Medulla oblongata (tissue), 1 donor: ENCODE data around the gene EPS8.

Experiments used
- DNase-seq: peaks from one replicate; pipeline ENCODE4 v3.0.0-alpha.2; 2015; ENCODE audit errors: extremely low spot score

The EPS8 gene

DNA sequence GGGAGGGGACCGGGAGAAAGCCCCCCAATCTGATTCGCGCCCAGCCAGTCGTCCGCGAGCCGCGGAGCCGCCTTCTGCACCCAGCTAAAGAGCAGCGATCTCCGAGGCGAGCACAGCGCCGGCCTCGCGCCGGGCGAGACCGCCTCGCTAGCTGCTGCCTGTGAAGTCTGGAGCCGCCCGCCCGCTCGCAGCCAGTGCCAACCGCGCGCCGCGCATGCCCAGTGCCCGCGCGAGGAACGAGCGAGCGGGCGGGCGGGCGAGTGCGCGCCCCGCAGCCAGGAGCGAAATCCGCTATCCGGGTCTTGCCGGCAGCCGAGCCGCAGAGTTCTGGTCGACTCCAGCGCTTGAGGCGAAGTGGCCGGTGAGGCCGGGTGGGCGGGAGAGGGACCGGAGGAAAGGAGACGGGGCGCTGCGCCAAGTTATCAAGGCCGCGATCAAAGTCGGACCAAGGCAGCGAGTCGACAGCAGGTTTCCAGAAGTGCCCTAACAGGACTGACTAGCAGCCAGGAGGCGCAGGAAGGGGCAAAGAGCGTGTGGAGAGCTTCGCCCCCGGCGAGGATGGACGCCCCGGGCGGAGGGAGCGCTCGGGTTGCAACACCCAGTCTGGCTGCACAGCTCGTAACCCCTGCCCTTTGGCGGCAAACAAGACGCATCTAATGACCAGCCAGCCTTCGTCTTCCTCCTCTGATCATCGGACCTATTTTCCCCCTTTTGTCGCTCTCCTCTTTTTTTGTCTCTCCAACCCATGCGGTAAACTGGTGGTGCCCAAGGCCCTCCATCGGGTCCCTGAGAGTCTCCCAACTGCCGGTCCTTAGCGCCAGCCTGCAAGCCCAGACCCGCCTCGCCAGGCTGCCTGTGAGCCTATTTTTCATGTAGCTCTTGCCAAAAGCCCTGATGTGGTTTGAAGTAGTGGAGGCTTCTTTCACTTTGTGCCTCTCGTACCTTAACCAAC, at the start of gene EPS8:
Gene EPS8 (minus strand): TSS at position 169 of the 952 bp plus-strand sequence. CDS start 106,437 bp downstream, outside the sequence.
- peak; percentile 93 for DNase-seq

DNA sequence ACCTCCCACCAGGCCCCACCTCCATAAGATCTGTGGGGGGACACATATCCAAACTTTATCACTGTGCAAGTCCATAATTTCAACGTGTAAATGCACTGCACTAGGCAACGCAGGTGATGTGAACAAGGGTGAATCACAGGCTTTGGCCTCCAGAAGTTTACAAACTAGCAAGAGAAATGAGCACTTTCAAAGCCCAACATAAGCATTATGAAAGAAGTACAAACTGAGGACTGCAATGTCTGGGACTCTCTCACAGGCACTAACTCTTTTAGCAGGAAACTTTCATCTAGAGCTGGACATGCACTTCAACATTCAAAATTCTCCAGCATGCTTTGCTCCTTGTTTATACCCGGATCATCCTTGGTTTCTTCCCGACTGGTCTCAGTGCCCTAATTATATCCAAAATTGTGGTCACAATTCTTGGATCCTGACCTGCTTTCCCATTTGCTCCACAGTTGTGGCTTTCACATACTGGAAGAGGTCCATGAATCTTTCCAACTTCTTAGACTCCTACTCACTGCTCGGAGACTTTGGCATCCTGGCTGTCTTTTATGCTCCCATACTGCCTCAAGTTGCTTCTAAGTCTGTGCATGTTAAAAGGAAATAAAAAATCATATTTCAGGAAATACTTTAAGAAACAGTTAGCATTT, 48.1 kb upstream of the EPS8 start:
- no peak for DNase-seq

DNA sequence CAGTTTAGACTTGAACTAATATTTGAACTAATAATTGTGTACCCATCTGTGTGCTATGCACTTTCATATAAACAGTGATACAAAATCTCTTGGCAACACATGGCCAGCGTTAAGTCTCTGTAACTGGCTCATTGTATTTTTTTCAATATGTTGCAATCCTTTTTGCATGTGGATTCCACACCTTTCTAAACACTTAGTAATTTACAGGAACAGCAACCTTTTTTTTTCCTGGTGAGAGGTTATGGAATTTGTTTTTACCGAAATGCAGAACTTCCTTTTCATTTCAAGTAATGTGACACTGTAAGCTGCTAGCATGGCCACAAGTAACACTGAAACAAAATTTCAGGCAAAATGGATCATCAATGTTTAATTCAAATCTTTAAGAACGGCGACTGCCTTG, 45.4 kb upstream of the EPS8 start:
- no peak for DNase-seq

DNA sequence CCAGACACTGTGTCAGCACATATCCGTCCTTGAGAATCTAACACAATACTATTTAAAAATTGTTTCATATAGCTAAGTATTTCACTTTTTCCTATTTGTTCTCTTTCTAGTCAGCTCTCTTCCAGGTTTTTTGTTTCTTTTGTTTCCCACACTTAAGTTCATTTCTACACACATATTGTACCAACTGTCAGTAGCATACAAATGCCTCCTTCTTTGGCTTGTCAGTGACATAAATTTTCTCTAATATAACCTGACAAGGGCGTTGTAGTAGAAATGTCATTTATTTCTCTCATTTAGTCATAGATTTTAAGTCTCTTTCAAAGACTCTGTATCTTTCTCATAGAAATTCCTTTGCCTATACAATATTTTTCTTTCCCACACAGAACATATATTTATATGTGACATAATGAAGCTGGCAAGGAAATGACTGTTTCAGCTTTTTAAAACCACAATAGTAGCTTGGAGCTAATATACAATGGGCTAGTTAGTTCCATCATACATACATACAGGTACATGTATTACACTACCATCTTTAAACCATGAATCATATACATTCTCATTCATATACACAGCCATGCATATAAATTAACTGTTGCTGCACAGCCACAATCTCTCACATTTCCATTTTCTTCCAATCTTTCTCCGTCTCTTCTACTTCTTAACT, 42.3 kb upstream of the EPS8 start:
- DNase-seq, result no peak

DNA sequence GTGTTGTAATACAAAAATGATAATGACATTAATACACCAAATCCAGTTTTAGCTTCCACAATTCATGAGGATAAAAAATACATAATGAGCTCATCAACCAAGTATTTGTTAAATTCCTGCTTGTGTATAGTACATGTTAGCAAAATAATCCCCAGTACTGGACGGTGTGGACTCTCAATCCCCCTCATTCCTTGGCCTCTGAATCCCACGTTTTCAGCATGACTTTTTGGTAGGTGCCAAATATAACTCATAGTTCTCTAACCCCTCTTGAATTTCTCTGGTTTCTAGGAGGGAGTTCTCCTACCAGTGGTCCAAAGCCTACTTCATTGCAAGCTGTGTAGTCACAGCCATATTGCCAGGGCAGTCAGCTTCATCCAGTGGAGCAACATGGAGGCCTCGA, 41.4 kb upstream of the EPS8 start:
- no peak for DNase-seq

DNA sequence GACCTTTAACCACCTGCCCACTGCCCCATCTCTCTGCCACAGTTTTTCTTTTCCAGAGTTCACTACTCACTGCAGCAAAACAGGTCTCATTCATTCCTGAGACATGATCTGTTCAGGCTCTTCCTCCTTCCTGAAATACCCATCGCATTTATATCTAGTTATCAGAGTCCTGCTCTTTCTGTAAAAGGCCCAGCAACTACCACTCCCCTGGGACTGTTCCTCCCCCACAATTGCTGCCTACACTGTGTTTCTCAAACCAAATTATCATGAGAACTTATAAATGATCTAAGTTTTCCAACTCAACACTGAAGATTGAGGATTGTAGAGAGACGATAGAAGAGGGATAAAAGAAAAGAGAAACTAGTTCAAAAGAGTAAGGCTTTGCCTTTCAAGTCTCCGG, 40.8 kb upstream of the EPS8 start:
- DNase-seq, result no peak

DNA sequence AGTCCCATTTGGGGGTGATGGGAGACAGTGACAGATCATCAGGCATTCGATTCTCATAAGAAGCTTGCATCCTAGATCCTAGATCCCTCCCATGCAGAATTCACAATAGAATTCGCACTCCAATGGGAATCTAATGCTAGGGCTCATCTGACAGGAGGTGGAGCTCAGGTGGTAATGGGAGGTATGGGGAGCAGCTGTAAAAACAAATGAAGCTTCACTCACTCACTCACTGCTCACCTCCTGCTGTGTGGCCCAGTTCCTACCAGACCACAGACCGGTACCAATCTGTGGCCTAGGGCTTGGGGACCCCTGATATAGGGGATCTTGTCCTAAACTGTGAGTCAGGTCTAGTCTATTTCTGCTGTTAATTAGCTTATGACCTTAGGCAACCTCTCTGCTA, 40.1 kb upstream of the EPS8 start:
- DNase-seq, result no peak

DNA sequence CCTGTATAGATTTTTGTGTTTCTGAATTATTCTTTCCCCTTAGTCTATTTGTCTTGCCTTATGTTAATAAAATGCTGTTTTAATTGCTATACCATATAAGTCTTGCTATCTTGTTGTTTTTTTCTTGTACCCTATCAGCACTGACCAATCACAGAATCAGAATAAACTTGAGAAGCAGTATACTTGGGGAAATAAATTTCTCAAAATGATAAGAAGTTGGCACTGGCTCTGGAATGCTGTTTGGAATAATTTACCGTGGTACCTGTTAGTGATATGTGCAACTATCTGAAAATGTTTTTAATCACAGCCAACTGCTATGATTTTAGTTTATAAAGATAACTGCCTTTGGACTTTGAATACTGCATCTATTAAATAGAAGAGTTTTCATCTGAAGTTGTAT, 37.9 kb upstream of the EPS8 start:
- no peak for DNase-seq

DNA sequence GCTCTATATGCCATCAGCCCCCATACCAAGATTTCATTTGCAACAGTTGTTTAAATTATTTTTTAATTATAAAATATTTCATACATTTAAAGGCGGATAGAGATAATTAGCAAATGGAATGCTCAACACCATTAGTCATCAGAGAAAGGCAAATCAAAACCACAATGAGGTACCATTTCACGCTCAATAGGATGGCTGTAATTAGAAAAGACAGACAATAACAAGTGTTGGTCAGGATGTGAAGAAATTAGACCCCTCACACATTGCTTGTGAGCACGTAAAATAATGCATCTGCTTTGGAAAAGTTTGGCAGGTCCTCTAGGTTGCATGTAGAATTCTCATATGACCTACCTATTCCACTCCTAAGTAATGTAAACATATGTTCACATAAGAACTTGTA, 35.3 kb upstream of the EPS8 start:
- no peak for DNase-seq

DNA sequence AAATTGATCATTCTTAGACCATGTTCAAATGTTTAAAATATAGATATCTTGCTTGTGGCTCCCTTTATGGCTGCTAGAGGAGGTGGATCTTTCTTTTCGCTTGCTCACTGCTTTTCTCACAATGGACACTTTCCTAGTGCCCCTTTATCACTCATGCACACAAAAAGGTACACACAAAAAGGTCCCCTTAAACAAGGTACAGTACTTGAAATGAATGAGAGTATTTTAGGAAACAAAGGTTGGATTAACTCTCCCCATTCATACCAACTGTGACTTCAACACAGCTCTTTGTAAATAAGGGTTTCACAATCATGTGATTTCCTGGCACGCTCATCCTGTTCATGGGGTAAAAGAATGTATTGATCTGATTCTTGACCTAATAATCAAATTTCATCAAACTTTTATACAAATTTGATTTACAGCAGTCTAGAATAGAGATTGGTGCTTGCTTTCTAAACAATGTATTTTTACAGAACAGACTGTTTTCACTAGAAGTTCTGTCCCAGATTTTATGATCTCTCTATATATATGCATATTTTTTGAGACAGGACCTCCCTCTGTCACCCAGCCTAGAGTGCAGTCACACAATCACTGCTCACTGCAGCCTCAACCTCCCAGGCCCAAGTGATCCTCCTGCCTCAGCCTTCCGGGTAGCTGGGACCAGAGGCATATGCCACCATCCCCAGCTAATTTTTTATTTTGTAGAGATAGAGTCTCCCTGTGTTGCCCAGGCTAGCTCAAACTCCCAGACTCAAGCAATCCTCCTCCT, 34.4 kb upstream of the EPS8 start:
- DNase-seq, result no peak

DNA sequence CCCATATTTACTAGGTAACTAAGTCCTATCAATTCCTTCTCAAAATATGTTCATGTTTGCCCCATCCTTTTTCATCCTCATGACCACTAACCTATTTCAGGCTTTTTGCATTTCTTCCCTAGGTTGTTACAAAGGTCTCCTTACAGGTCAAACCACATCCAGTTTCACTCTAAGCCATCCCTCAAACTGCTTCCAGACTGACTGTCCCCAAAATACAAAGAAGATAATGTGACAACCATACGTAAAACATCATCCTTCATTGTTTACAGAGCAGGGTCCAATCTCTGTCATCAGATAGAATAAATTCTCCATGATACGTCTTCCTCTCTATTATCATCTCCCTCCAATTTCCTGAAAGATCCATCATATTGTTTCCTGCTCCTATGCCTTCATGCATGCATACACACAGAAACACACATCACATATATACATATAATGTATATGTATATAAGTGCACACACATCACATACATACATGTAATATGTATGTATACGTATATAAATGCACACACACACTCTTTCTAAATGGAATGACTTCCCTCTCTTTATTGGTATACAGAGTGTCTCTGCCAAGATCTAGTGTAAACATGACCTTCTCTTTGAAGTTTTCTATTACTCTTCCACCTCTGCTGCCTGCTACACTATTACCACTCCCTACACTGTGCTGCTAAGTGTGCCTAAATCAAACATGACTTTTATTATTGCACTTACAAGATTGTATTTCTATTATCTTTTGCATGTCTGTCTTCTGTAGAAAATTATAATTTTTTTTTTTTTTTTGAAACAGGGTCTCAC, 30.7 kb upstream of the EPS8 start:
- DNase-seq, result no peak

DNA sequence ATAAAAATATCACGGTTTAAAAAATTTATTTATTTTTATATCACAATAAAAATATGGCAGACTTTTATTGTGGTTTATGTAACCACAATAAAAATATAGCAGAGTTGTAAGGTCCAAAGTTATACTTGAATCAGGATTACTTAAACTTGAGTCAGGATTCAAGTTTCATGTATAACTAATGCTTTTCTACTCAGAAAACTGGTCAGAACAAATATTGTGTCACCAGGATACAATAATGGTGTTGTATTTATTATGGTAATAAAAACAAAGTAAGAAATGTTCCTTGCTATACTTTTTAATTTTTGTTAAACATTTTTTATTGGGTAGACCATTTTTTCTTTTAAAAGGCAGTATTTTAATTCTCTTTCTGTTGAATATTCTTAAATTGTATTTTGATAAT, 29.2 kb upstream of the EPS8 start:
- DNase-seq, result no peak

DNA sequence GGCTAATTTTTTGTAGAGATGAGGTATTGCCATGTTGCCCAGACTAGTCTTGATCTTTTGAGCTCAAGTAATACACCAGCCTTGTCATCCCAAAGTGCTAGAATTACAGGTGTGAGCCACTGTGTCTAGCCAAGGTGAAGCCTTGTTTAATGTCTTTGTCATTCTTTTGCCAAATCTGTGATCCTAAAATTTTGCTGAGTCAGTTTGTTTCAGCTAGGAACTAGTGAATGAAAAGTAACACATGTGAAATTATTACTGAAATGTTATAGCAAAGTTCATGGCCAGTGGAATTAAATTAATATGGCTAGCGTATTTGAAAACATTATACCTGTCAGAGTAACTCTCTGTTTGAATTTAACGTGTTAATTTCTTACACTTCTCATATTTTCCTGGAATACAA, 26.5 kb upstream of the EPS8 start:
- DNase-seq, result no peak

DNA sequence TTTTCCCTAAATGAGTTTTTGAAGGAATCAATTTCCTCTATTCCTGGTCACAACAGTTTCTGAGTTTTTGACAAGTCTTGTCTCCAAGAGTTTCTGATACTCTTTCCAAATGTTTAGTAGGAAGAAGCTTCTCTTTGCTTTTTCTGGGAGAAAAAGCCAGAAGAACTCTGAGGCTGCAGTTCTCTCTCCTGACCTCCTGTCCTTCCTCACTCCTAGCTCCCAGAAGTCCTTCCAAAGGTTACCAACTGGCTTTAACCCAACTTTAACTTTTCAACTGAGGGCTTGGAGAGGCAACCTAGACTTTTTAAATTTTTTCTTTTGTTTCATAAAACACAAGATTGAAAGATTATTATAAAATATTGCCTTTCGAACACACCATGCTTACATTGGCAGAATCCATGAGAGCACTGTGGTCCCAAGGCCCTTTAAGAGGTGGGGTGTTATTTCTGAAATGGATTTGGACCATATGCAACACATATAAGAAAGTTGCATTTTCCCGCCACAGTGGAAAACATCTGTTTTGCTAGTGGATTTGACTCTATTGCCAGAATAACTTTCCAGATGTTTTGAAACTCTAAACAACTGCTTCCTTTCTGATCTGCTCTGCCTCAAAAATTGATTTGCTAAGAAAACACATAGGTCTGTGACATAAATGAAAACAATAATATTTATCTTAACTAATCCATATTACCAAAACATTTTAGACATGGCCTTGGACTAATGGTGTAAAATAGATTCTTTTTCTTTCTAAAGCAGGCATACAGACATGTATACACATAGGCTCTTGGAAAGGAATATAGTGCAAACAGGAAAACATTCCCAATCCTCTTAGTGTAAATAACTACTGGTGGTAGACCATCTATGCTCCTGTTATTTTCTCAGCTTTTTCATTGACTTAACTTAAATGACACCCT, 22.3 kb upstream of the EPS8 start:
- DNase-seq, result peak; percentile 21

DNA sequence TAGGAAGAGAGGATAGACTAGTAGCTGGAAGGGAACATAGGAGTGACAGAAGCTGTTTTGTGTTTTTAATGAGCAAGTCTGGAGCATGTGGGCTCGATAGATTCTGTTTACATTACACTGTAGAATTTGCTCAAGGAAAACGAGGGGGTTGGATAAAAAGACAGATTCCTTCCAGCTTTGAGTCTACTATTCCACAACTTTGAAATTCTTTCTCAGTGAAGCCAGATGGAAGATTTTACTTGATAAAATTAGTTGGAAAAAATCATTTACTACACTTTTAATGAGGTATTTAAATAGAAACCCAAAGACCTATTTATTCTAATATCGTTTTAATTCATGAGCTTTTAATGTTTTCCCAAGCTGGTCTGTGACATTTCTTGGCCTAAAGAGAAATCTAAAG, 19.5 kb upstream of the EPS8 start:
- no peak for DNase-seq

DNA sequence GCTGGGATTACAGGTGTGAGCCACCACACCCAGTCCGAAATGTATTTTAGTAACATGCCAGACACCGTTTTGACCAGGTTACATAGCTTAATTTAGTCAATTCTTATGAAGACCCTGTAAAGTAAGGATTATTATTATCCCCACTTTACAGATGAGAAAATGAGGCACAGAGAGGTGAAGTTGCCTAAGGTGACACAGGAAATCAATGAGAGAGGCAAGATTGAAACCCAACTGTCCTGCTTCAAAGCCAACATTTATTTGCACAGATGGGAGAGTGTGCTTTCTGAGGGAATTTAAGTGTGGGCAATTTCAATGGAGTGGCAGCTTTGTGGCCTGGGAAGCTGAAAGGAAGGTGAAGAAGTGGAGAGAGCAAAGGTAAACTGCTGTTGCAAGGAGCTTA, 19.1 kb upstream of the EPS8 start:
- DNase-seq, result no peak

DNA sequence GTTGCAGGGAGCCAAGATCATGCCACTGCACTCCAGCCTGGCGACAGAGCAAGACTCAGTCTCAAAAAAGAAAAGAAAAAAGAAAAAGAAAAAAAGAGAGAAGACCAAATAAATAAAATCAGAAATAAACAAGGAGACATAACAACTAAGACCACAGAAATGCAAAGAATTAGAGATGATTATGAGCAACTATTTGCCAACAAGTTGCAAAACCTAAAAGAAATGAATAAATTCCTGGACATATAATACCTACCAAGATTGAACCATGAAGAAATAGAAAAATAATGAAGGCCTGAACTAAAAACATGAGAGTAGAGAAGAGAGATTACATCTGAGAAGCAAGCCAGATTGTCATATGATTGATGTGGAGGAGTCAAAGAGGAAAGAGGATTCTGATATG, 17.6 kb upstream of the EPS8 start:
- no peak for DNase-seq

DNA sequence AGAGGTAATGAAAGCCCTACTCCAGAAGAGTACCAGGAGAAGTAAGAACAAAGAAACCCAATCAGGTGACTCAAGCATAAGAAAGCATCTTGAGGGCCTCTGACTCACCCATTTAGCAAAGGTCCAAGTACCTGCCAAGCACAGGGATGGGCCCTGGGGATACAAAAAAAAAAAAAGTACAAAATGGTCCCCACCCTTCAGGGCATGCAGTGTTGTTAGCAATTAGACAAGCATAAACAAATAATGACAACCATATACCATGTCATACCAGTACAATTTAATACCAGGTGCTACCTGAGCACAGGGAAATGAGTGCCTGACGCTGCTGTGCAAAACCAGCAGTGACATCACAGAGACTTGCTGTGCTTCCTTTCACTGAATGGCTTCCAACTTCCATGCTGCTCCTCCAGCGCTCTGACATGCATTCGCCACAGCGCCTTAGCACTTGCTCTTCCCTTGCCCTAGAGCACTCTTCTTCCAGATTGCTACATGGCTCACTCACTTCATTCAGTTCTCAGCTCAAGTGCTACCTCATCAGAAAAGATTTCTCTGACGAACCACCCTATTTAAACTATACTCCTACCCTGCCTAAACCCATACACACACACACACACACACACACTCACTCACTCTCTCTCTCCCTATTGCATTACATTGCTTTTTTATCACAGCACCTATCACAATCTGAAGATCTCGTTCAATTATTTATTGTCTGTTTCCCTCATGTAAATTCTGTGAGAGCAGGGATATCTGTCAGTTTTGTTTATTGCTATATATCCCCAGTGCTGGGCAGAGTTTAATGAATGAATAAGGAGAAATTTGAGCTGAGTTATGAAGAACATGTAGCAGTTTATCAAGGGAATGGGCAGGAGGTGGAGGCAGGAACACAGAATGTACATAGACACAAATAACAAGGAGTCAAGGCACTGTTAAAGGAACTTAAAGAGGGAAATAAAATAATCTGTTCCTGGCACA, 12.9 kb upstream of the EPS8 start:
- no peak for DNase-seq

DNA sequence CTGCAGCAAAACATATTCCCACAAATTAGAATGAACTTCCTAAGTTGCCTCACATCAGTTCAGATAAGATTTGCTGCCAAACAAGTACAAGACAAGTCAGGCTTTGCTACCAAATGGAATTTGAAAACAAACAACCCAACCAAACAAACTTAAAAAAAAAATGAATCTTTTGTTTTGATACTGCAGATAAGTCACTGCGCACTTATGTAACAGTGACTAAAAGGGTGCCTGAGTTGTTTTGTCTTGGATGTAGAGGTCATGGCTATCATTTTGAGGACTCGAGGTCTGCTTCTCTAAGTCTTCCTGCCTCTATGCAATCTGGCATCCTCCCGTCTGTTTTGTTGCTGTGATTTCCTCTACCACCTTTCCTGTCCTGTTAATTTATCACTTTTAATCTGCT, 11.1 kb upstream of the EPS8 start:
- DNase-seq, result no peak
